GM21423 (cell line): ENCODE measurements around the gene CORO2A.
"Not testable (repeated sequence)": the region's sequence is repeated elsewhere in the genome, so short reads cannot be mapped to it uniquely, and the experiment has no call there.

Experiments used
- ATAC-seq: cut with Tn5 transposase; IDR thresholded peaks from one replicate; pipeline ENCODE4 v1.9.1; 2021; ENCODE audit warnings: mild to moderate bottlenecking, moderate library complexity; ENCODE audit not compliant: unreplicated experiment

CORO2A gene

GRCh38 chr9:98087420-98088354, 104.8 kb downstream of the CORO2A start:
- no peak for ATAC-seq

GRCh38 chr9:98086461-98086860, 106.0 kb downstream of the CORO2A start:
- no peak for ATAC-seq

- ATAC-seq, result no peak
Observed at GRCh38 chr9:98085944-98086343, 106.5 kb downstream of the CORO2A start.

GRCh38 chr9:98085058-98085457, 107.4 kb downstream of the CORO2A start:
- ATAC-seq, result no peak

GRCh38 chr9:98084396-98084795, 108.0 kb downstream of the CORO2A start:
- ATAC-seq, result no peak

- ATAC-seq, result no peak
Observed at GRCh38 chr9:98083566-98084183, 108.8 kb downstream of the CORO2A start.

- no peak for ATAC-seq
Observed at GRCh38 chr9:98083061-98083501, 109.4 kb downstream of the CORO2A start.

GRCh38 chr9:98081477-98082219, 110.8 kb downstream of the CORO2A start:
- no peak for ATAC-seq

GRCh38 chr9:98080780-98081179, 111.7 kb downstream of the CORO2A start:
- no peak for ATAC-seq

GRCh38 chr9:98080326-98080725, 112.1 kb downstream of the CORO2A start:
- ATAC-seq, result no peak

GRCh38 chr9:98078895-98079294, 113.5 kb downstream of the CORO2A start:
- ATAC-seq, result no peak

GRCh38 chr9:98076514-98076890, 115.9 kb downstream of the CORO2A start:
- ATAC-seq, result not testable (repeated sequence)

GRCh38 chr9:98075332-98075805, 117.1 kb downstream of the CORO2A start:
- no peak for ATAC-seq

GRCh38 chr9:98074115-98074990, 118.1 kb downstream of the CORO2A start:
- no peak for ATAC-seq

GRCh38 chr9:98071737-98072136, 120.7 kb downstream of the CORO2A start:
- ATAC-seq, result no peak
